ENCODE data around the gene UQCC5.

- TF ChIP-seq POLR2A (IDR thresholded peaks at IDR 0.05): no peak
- no peak for TF ChIP-seq CTCF (IDR thresholded peaks at IDR 0.05)
Observed at GRCh38 chr3:52535411-52536111, 844 bp upstream of the UQCC5 start.
